Aorta (tissue), 5 donors: ENCODE measurements around the gene CRTAP. TPM values are rescaled to one million over a fixed set of nuclear protein-coding genes. Genes with fewer than 3 reads are reported as not detected.
"Not testable (repeated sequence)": the region's sequence is repeated elsewhere in the genome, so short reads cannot be mapped to it uniquely, and the experiment has no call there.

Source experiments
- ATAC-seq: fragments of 200-7000 bp; cut with Tn5 transposase; one replicate; pipeline ENCODE4 v1.9.1; 2022; ENCODE audit warnings: moderate library complexity; ENCODE audit not compliant: low FRiP score
- DNase-seq, 2 donors: peaks; one replicate each; pipeline ENCODE4 v3.0.0-alpha.2; 2020
- H3K27ac ChIP-seq, 2 donors: one replicate each; pipeline ENCODE4 v1.5.1; 2013; ENCODE audit warnings: low read length in 2 of 2, mild to moderate bottlenecking in 2 of 2, moderate library complexity in 2 of 2, control low read depth in 1 of 2, inconsistent platforms in 1 of 2, low read depth in 1 of 2
- H3K27me3 ChIP-seq, 2 donors: one replicate each; pipeline ENCODE4 v1.6.1; 2013; ENCODE audit warnings: control low read depth in 1 of 2, low read length in 1 of 2, mild to moderate bottlenecking in 1 of 2, moderate library complexity in 1 of 2; ENCODE audit not compliant: insufficient read depth in 2 of 2, control insufficient read depth in 1 of 2
- H3K36me3 ChIP-seq, 2 donors: one replicate each; pipeline ENCODE4 v1.6.1; 2013; ENCODE audit warnings: control low read depth in 1 of 2, low read length in 1 of 2, mild to moderate bottlenecking in 1 of 2; ENCODE audit not compliant: insufficient read depth in 2 of 2, control insufficient read depth in 1 of 2
- H3K4me1 ChIP-seq, 2 donors: one replicate each; pipeline ENCODE4 v1.6.1; 2013; ENCODE audit warnings: low read length in 2 of 2, control low read depth in 1 of 2, mild to moderate bottlenecking in 1 of 2, moderate library complexity in 1 of 2; ENCODE audit not compliant: insufficient read depth in 2 of 2, control insufficient read depth in 1 of 2
- H3K4me3 ChIP-seq, 2 donors: one replicate each; pipeline ENCODE4 v1.5.1; 2013; ENCODE audit warnings: low read length in 2 of 2, control low read depth in 1 of 2, mild to moderate bottlenecking in 1 of 2
- H3K9me3 ChIP-seq: one replicate; pipeline ENCODE4 v1.6.1; 2013; ENCODE audit warnings: mild to moderate bottlenecking, low read length; ENCODE audit not compliant: control insufficient read depth
- WGBS, 2 donors: extraction: QIAGEN DNeasy Blood & Tissue Kit; methylation state at CpG; one replicate each; pipeline ENCODE4 v1.1.7; 2013; 5-methylcytosine and 5-hydroxymethylcytosine counted together
- intact Hi-C, 2 donors: fragments of 100-400 bp; cut with DNase I; formaldehyde crosslinking; loops; one replicate each; pipeline versions ENCODE4 v1.14.2 to v1.15.0; 2022
- polyA plus RNA-seq, 2 donors: library from polyadenylated mRNA; stranded (reverse); fragments of 200-250 nt; gene quantifications; one replicate each; pipeline ENCODE4 v1.2.3, GENCODE V29; 2013
- total RNA-seq, 2 donors: library from RNA; stranded (reverse); fragmentation: NEBNext Ultra II Directional; extraction: Animal tissue kit (Norgen Biotek cat#: 25700); gene quantifications; one replicate each; pipeline ENCODE4 v1.2.1, GENCODE V29; 2021
- donor health status: healthy with polysubstance abuse.
- donor health status: Bipolar disorder and iron deficiency.
- donor health status: DM: no; HTN: no; CAD: no.
- donor health status: DM: no; HTN: no; CAD: no.
- donor health status: DM: yes; HTN: yes; CAD: no.

The CRTAP gene
- total and polyA plus RNA-seq, 4 donors, result 282 to 370 (median 292) TPM

- DNase-seq (no peak), ATAC-seq (no peak)
- intact Hi-C loops, result no loop called here
- Histone ChIP-seq H3K4me1 (peaks cover 0 to 1% of the 10 kb centered on the region in 2 donors), H3K27me3 (no peaks in the 10 kb centered on the region), H3K9me3 (no peaks in the 10 kb centered on the region), H3K27ac (no peak overlapping the region), H3K4me3 (no peak overlapping the region), H3K36me3 (peaks cover 8 to 12% of the 10 kb centered on the region in 2 donors)
- WGBS, 2 donors, result 76 to 84% methylated on average over 3 of the region's 3 CpGs
Measured at GRCh38 chr3:33125840-33126239, 12.0 kb downstream of the CRTAP start.

- no peak overlapping the region for H3K27ac ChIP-seq
- intact Hi-C loops, result no loop called here
- peaks cover 7 to 8% of the 10 kb centered on the region in 2 donors for H3K36me3 ChIP-seq
- H3K4me1 ChIP-seq, result peaks cover 0 to 3% of the 10 kb centered on the region in 2 donors
- DNase-seq, result no peak
- no peak for ATAC-seq
- H3K9me3 ChIP-seq, result no peaks in the 10 kb centered on the region
- H3K4me3 ChIP-seq, result no peak overlapping the region
- WGBS, 2 donors, result 26 to 37% methylated on average over 1 of the region's 1 CpG
- H3K27me3 ChIP-seq, result no peaks in the 10 kb centered on the region
Measured at GRCh38 chr3:33128706-33129105, 14.9 kb downstream of the CRTAP start.

- no peaks in the 10 kb centered on the region for H3K27me3 ChIP-seq
- no peaks in the 10 kb centered on the region for H3K9me3 ChIP-seq
- DNase-seq (no peak), ATAC-seq (no peak)
- 44 to 46% methylated on average over 2 of the region's 2 CpGs for WGBS, 2 donors
- peak overlapping the region in 1 of 2 donors; percentile 40 for H3K27ac ChIP-seq
- H3K4me1 ChIP-seq, result peaks cover 0 to 2% of the 10 kb centered on the region in 2 donors
- peaks cover 8 to 10% of the 10 kb centered on the region in 2 donors for H3K36me3 ChIP-seq
- intact Hi-C loops, result loop anchor here (2.0 to 5.0 kb wide), 2 partner anchors 242 to 243 kb away; no protein-coding TSS in a partner anchor
- no peak overlapping the region for H3K4me3 ChIP-seq
Measured at GRCh38 chr3:33130144-33130543, 16.3 kb downstream of the CRTAP start.

- ATAC-seq (peak; percentile 84), DNase-seq (no peak)
- no peaks in the 10 kb centered on the region for H3K9me3 ChIP-seq
- H3K4me1 ChIP-seq, result peaks cover 0 to 2% of the 10 kb centered on the region in 2 donors
- H3K36me3 ChIP-seq, result peaks cover 5 to 12% of the 10 kb centered on the region in 2 donors
- WGBS, 2 donors, result 5% methylated on average over 6 of the region's 6 CpGs
- peak overlapping the region in 1 of 2 donors; percentile 77 for H3K27ac ChIP-seq
- no peak overlapping the region for H3K4me3 ChIP-seq
- H3K27me3 ChIP-seq, result no peaks in the 10 kb centered on the region
- intact Hi-C loops, result loop anchor here (2.0 to 5.0 kb wide), 3 partner anchors 93 to 241 kb away; no protein-coding TSS in a partner anchor
Measured at GRCh38 chr3:33131331-33132018, 17.7 kb downstream of the CRTAP start.

GRCh38 chr3:33132019-33132360 is 18.2 kb downstream of the CRTAP start:
- no peak for ATAC-seq
- intact Hi-C loops, result loop anchor here (2.0 to 5.0 kb wide), 2 partner anchors 93 to 240 kb away; no protein-coding TSS in a partner anchor
- H3K27ac ChIP-seq, result peak overlapping the region in 1 of 2 donors; percentile 12

GRCh38 chr3:33134026-33134625 is 20.3 kb downstream of the CRTAP start:
- DNase-seq (no peak), ATAC-seq (no peak)
- H3K27me3 ChIP-seq, result no peaks in the 10 kb centered on the region
- H3K4me1 ChIP-seq, result peaks cover 0 to 3% of the 10 kb centered on the region in 2 donors
- H3K4me3 ChIP-seq, result no peak overlapping the region
- WGBS, 2 donors, result 46 to 65% methylated on average over 4 of the region's 4 CpGs
- no peaks in the 10 kb centered on the region for H3K9me3 ChIP-seq
- intact Hi-C loops, result loop anchor here in 1 of 2 donors (5.0 kb wide), 1 partner anchor 238 kb away; no protein-coding TSS in a partner anchor
- peaks cover 5 to 10% of the 10 kb centered on the region in 2 donors for H3K36me3 ChIP-seq
- H3K27ac ChIP-seq, result no peak overlapping the region

More at GRCh38 chr3:33132019-33132360, 18.2 kb downstream of the CRTAP start:
- no peaks in the 10 kb centered on the region for H3K9me3 ChIP-seq
- 71 to 74% methylated on average over 1 of the region's 1 CpG for WGBS, 2 donors
- peaks cover 5 to 10% of the 10 kb centered on the region in 2 donors for H3K36me3 ChIP-seq
- no peaks in the 10 kb centered on the region for H3K27me3 ChIP-seq
- H3K4me3 ChIP-seq, result no peak overlapping the region
- no peak for DNase-seq
- peaks cover 0 to 2% of the 10 kb centered on the region in 2 donors for H3K4me1 ChIP-seq

GRCh38 chr3:33137691-33138090 is 23.9 kb downstream of the CRTAP start:
- 82 to 87% methylated on average over 1 of the region's 1 CpG for WGBS, 2 donors
- intact Hi-C loops, result no loop called here
- ATAC-seq, result no peak
- Histone ChIP-seq H3K4me3 (no peak overlapping the region), H3K9me3 (no peaks in the 10 kb centered on the region), H3K4me1 (peaks cover 0 to 2% of the 10 kb centered on the region in 2 donors), H3K27ac (no peak overlapping the region), H3K36me3 (peaks cover 5 to 15% of the 10 kb centered on the region in 2 donors), H3K27me3 (no peaks in the 10 kb centered on the region)
- no peak for DNase-seq

GRCh38 chr3:33139006-33139623 is 25.3 kb downstream of the CRTAP start:
- ATAC-seq, H3K4me3 ChIP-seq, DNase-seq, H3K4me1 ChIP-seq, intact Hi-C loops, H3K9me3 ChIP-seq, H3K27me3 ChIP-seq: not testable (repeated sequence)
- H3K36me3 ChIP-seq, result peaks cover 5 to 14% of the 10 kb centered on the region in 2 donors
- H3K27ac ChIP-seq, result peak overlapping the region in 1 of 2 donors; percentile 29
- 88 to 90% methylated on average over 8 of the region's 8 CpGs for WGBS, 2 donors
